Chondrocyte (in vitro differentiated cells): Measurements from ENCODE around the gene SOX6. TPM values are rescaled to one million over a fixed set of nuclear protein-coding genes. Genes with fewer than 3 reads are reported as not detected.
A peak's percentile ranks its signal among the peaks of the same experiment; 100 is the strongest.

Experiments
- DNase-seq: peaks from one replicate; pipeline ENCODE4 v3.0.0; 2021; ENCODE audit warnings: mixed read lengths, low spot score
- H3K27ac Mint-ChIP-seq: one replicate; pipeline ENCODE4 v1.8.0; 2021; ENCODE audit warnings: mild to moderate bottlenecking, moderate library complexity, mixed read lengths; ENCODE audit not compliant: unreplicated experiment
- H3K27me3 Mint-ChIP-seq: 2 replicates; pipeline ENCODE4 v1.8.0; 2021; ENCODE audit warnings: low read depth, mixed read lengths
- H3K36me3 Mint-ChIP-seq: 2 replicates; pipeline ENCODE4 v1.8.0; 2021; ENCODE audit warnings: low read depth, mixed read lengths
- H3K4me1 Mint-ChIP-seq: 2 replicates; pipeline ENCODE4 v1.8.0; 2021; ENCODE audit warnings: low read depth, mild to moderate bottlenecking, mixed read lengths
- H3K4me3 Mint-ChIP-seq: one replicate; pipeline ENCODE4 v1.8.0; 2021; ENCODE audit warnings: mild to moderate bottlenecking, moderate library complexity, mixed read lengths; ENCODE audit not compliant: unreplicated experiment
- H3K9me3 Mint-ChIP-seq: 2 replicates; pipeline ENCODE4 v1.8.0; 2021; ENCODE audit warnings: low read depth, mixed read lengths
- CTCF ChIP-seq: fragments of 200-600 bp; sonication (generic); IDR thresholded peaks from 2 replicates; pipeline ENCODE4 v1.5.0; 2021; ENCODE audit warnings: antibody characterized with exemption, mild to moderate bottlenecking, moderate library complexity
- total RNA-seq: library from RNA; stranded (reverse); gene quantifications from 3 replicates; pipeline ENCODE4 v1.2.1, GENCODE V29; 2021

The SOX6 gene
- total RNA-seq, 1 donor from 2014 or later: 29.9 TPM

GRCh38 chr11:16248248-16248647 is 108.1 kb downstream of the SOX6 start:
- Mint-ChIP-seq H3K9me3 (peaks cover 3% of the 10 kb centered on the region), H3K4me1 (no peaks in the 10 kb centered on the region), H3K36me3 (peaks cover 2% of the 10 kb centered on the region), H3K27me3 (no peaks in the 10 kb centered on the region), H3K4me3 (no peak overlapping the region), H3K27ac (no peak overlapping the region)
- no peak for DNase-seq
- no peak for TF ChIP-seq CTCF

GRCh38 chr11:16242806-16243205 is 113.5 kb downstream of the SOX6 start:
- Mint-ChIP-seq H3K9me3 (peaks cover 3% of the 10 kb centered on the region), H3K27ac (no peak overlapping the region), H3K27me3 (no peaks in the 10 kb centered on the region), H3K36me3 (peaks cover 2% of the 10 kb centered on the region), H3K4me1 (peaks cover 26% of the 10 kb centered on the region), H3K4me3 (no peak overlapping the region)
- no peak for TF ChIP-seq CTCF
- no peak for DNase-seq

GRCh38 chr11:16240687-16241086 is 115.7 kb downstream of the SOX6 start:
- Mint-ChIP-seq H3K27me3 (no peaks in the 10 kb centered on the region), H3K36me3 (no peaks in the 10 kb centered on the region), H3K4me3 (no peak overlapping the region), H3K9me3 (no peaks in the 10 kb centered on the region), H3K4me1 (peaks cover 43% of the 10 kb centered on the region), H3K27ac (no peak overlapping the region)
- DNase-seq: no peak
- TF ChIP-seq CTCF: no peak

GRCh38 chr11:16239141-16240105 is 116.9 kb downstream of the SOX6 start:
- peak overlapping the region; percentile 91 for H3K27ac Mint-ChIP-seq

GRCh38 chr11:16226245-16226644 is 130.1 kb downstream of the SOX6 start:
- no peaks in the 10 kb centered on the region for H3K9me3 Mint-ChIP-seq
- no peak overlapping the region for H3K27ac Mint-ChIP-seq
- no peaks in the 10 kb centered on the region for H3K27me3 Mint-ChIP-seq
- TF ChIP-seq CTCF: no peak
- H3K36me3 Mint-ChIP-seq: no peaks in the 10 kb centered on the region
- H3K4me1 Mint-ChIP-seq: peaks cover 7% of the 10 kb centered on the region
- H3K4me3 Mint-ChIP-seq: no peak overlapping the region
- DNase-seq: no peak

More at GRCh38 chr11:16239141-16240105, 116.9 kb downstream of the SOX6 start:
- Mint-ChIP-seq H3K4me1 (peaks cover 45% of the 10 kb centered on the region), H3K4me3 (peak overlapping the region; percentile 40), H3K27me3 (no peaks in the 10 kb centered on the region), H3K36me3 (no peaks in the 10 kb centered on the region), H3K9me3 (no peaks in the 10 kb centered on the region)
- no peak for TF ChIP-seq CTCF
- DNase-seq: no peak
